H1 (cell line): ENCODE results near the gene DNAJB6. TPM values are rescaled to one million over a fixed set of nuclear protein-coding genes. Genes with fewer than 3 reads are reported as not detected.

ENCODE experiments used
- CTCF ChIA-PET: fragments of 300-600 bp; sonication (Branson Sonifier 250); formaldehyde crosslinking; loops from one replicate; lab custom pipeline; 2021; ENCODE audit not compliant: partially characterized antibody; lab: Charles Lee
- POLR2A ChIA-PET: fragments of 300-600 bp; sonication (Branson Sonifier 250); formaldehyde crosslinking; loops from one replicate; lab custom pipeline; 2021; ENCODE audit warnings: inconsistent platforms; ENCODE audit not compliant: partially characterized antibody; lab: Charles Lee
- DNase-seq, 2 experiments: peaks; one replicate each; pipeline versions ENCODE4 v3.0.0 to v3.0.0-alpha.2; 2010 to 2022; ENCODE audit warnings: low spot score in 2 of 2, low read depth in 1 of 2, mixed read lengths in 1 of 2
- FAIRE-seq: peaks from 2 replicates; lab custom pipeline; 2011; peaks lifted over from hg19 to GRCh38; lab: Jason Lieb, UNC
- H2AFZ ChIP-seq: 2 replicates; pipeline ENCODE4 v1.8.1; 2012; ENCODE audit warnings: low read length, inconsistent platforms
- H2AK5ac ChIP-seq: 2 replicates; pipeline ENCODE4 v1.6.1; 2013; ENCODE audit warnings: low read depth, low read length
- H2BK120ac ChIP-seq: replicated peaks from 2 replicates; pipeline ENCODE3; 2013; ENCODE audit warnings: low read depth, low read length, inconsistent platforms
- H2BK12ac ChIP-seq: 2 replicates; pipeline ENCODE4 v1.6.1; 2013; ENCODE audit warnings: low read depth, low read length
- H2BK15ac ChIP-seq: 2 replicates; pipeline ENCODE4 v1.6.1; 2013; ENCODE audit warnings: low read length
- H2BK20ac ChIP-seq: 2 replicates; pipeline ENCODE4 v1.6.1; 2013; ENCODE audit warnings: low read length
- H2BK5ac ChIP-seq: 2 replicates; pipeline ENCODE4 v1.6.1; 2013; ENCODE audit warnings: low read depth, low read length
- H3K14ac ChIP-seq: 2 replicates; pipeline ENCODE4 v1.6.1; 2013; ENCODE audit warnings: inconsistent platforms; ENCODE audit not compliant: insufficient read length
- H3K18ac ChIP-seq: 2 replicates; pipeline ENCODE4 v1.6.1; 2013; ENCODE audit warnings: low read length; ENCODE audit errors: extremely low read depth
- H3K23ac ChIP-seq: 2 replicates; pipeline ENCODE4 v1.6.1; 2013; ENCODE audit warnings: inconsistent platforms; ENCODE audit not compliant: insufficient read length
- H3K23me2 ChIP-seq: 2 replicates; pipeline ENCODE4 v1.6.1; 2013; ENCODE audit warnings: low read depth, low read length
- H3K27ac ChIP-seq: 2 replicates; pipeline ENCODE4 v1.6.1; 2011; ENCODE audit warnings: low read depth, low read length, inconsistent platforms
- H3K27me3 ChIP-seq, 4 experiments: replicated peaks in 1 of 4; 1 replicate in 1 of 4; 2 replicates in 3 of 4; pipeline versions ENCODE4 v1.6.1 to v1.8.1; 2011 to 2013; ENCODE audit warnings: low read length in 3 of 4, mild to moderate bottlenecking in 3 of 4, inconsistent platforms in 2 of 4, mixed read lengths in 2 of 4, moderate library complexity in 1 of 4; ENCODE audit not compliant: control insufficient read depth in 3 of 4, insufficient read depth in 3 of 4; ENCODE audit errors: extremely low read depth in 1 of 4
- H3K36me3 ChIP-seq, 4 experiments: 2 replicates each; pipeline versions ENCODE4 v1.6.1 to v1.8.1; 2011 to 2013; ENCODE audit warnings: mild to moderate bottlenecking in 4 of 4, low read length in 3 of 4, moderate library complexity in 2 of 4, control low read depth in 1 of 4, inconsistent platforms in 1 of 4; ENCODE audit not compliant: insufficient read depth in 4 of 4, control insufficient read depth in 2 of 4
- H3K4ac ChIP-seq: replicated peaks from 2 replicates; pipeline ENCODE3; 2013; ENCODE audit warnings: low read length, low read depth, mixed read lengths, inconsistent platforms; ENCODE audit not compliant: insufficient read length
- H3K4me1 ChIP-seq, 4 experiments: replicated peaks in 1 of 4; 1 replicate in 1 of 4; 2 replicates in 3 of 4; pipeline versions ENCODE4 v1.6.1 to v1.8.1; 2011 to 2013; ENCODE audit warnings: low read length in 3 of 4, inconsistent platforms in 2 of 4, mixed read lengths in 1 of 4; ENCODE audit not compliant: insufficient read depth in 4 of 4, control insufficient read depth in 3 of 4
- H3K4me2 ChIP-seq, 2 experiments: 2 replicates each; pipeline versions ENCODE4 v1.6.1 to v1.8.1; 2011 to 2013; ENCODE audit warnings: low read depth in 2 of 2, low read length in 2 of 2, control low read depth in 1 of 2, inconsistent platforms in 1 of 2, mild to moderate bottlenecking in 1 of 2; ENCODE audit not compliant: insufficient read depth in 1 of 2
- H3K4me3 ChIP-seq, 4 experiments: fragments of 200-600, 300-600 bp in 1 of 4; sonication (generic), shearing (Covaris generic), sonication (Bioruptor Twin) in 1 of 4; 2 replicates each; pipeline versions ENCODE4 v1.5.1 to v1.8.1; 2011 to 2016; ENCODE audit warnings: low read length in 4 of 4, low read depth in 3 of 4, control low read depth in 2 of 4, inconsistent platforms in 2 of 4, mild to moderate bottlenecking in 2 of 4, mixed read lengths in 1 of 4, moderate library complexity in 1 of 4; ENCODE audit not compliant: insufficient read depth in 2 of 4; ENCODE audit errors: extremely low read depth in 1 of 4
- H3K56ac ChIP-seq: replicated peaks from 2 replicates; pipeline ENCODE3; 2013; ENCODE audit warnings: low read depth, mild to moderate bottlenecking, mixed read lengths, low read length, inconsistent platforms; ENCODE audit not compliant: insufficient read length
- H3K79me1 ChIP-seq: 2 replicates; pipeline ENCODE4 v1.6.1; 2013; ENCODE audit warnings: low read depth, low read length, control low read depth
- H3K79me2 ChIP-seq, 2 experiments: 2 replicates each; pipeline versions ENCODE4 v1.6.1 to v1.8.1; 2012 to 2013; ENCODE audit warnings: low read length in 2 of 2, mild to moderate bottlenecking in 2 of 2, inconsistent platforms in 1 of 2; ENCODE audit not compliant: insufficient read depth in 2 of 2, control insufficient read depth in 1 of 2
- H3K9ac ChIP-seq, 4 experiments: replicated peaks in 1 of 4; 1 replicate in 1 of 4; 2 replicates in 3 of 4; pipeline versions ENCODE4 v1.6.1 to v1.8.1; 2011 to 2013; ENCODE audit warnings: low read depth in 3 of 4, low read length in 3 of 4, control low read depth in 2 of 4, mild to moderate bottlenecking in 2 of 4, moderate library complexity in 2 of 4, inconsistent platforms in 1 of 4; ENCODE audit errors: extremely low read depth in 1 of 4
- H3K9me3 ChIP-seq, 2 experiments: 2 replicates each; pipeline versions ENCODE4 v1.6.1 to v1.8.1; 2012 to 2013; ENCODE audit warnings: mild to moderate bottlenecking in 2 of 2, moderate library complexity in 2 of 2, control low read depth in 1 of 2, inconsistent platforms in 1 of 2, low read depth in 1 of 2, low read length in 1 of 2, mixed read lengths in 1 of 2; ENCODE audit not compliant: insufficient read depth in 2 of 2
- H4K20me1 ChIP-seq, 2 experiments: replicated peaks in 1 of 2; 2 replicates each; pipeline versions ENCODE3 to v1.8.1; 2011 to 2013; ENCODE audit warnings: inconsistent platforms in 2 of 2, low read length in 2 of 2, mild to moderate bottlenecking in 1 of 2; ENCODE audit not compliant: insufficient read depth in 2 of 2, control insufficient read depth in 1 of 2
- H4K5ac ChIP-seq: 2 replicates; pipeline ENCODE4 v1.6.1; 2013; ENCODE audit warnings: low read length, low read depth, mixed read lengths, inconsistent platforms; ENCODE audit not compliant: insufficient read length
- H4K8ac ChIP-seq: 2 replicates; pipeline ENCODE4 v1.8.0; 2013; ENCODE audit warnings: mild to moderate bottlenecking, moderate library complexity, low read length, inconsistent platforms; ENCODE audit not compliant: insufficient read depth; ENCODE audit errors: extremely low read depth
- H4K91ac ChIP-seq: replicated peaks from 2 replicates; pipeline ENCODE3; 2013; ENCODE audit warnings: low read length, mixed read lengths, inconsistent platforms; ENCODE audit not compliant: insufficient read length
- CHD1 ChIP-seq: IDR thresholded peaks from 2 replicates; pipeline ENCODE4 v1.6.1; 2012; ENCODE audit warnings: low read depth, low read length, improper control_type of control experiment
- POLR2AphosphoS5 ChIP-seq: IDR thresholded peaks from 2 replicates; pipeline ENCODE4 v1.6.1; 2011; ENCODE audit warnings: low read depth, low read length
- SRF ChIP-seq: IDR thresholded peaks from 2 replicates; pipeline ENCODE4 v1.6.1; 2011; ENCODE audit warnings: mild to moderate bottlenecking, low read depth, low read length, moderate library complexity
- SUZ12 ChIP-seq: fragments of 200-600 bp; sonication (generic); IDR thresholded peaks from 2 replicates; pipeline ENCODE4 v1.6.1; 2012; ENCODE audit warnings: mild to moderate bottlenecking, inconsistent platforms, low read length, moderate library complexity, mixed read lengths
- TBP ChIP-seq: IDR thresholded peaks from 2 replicates; pipeline ENCODE4 v1.6.1; 2011; ENCODE audit warnings: low read depth, low read length, improper control_type of control experiment
- WGBS, 2 experiments: shearing (Covaris generic) in 1 of 2; methylation state at CpG; one replicate each; pipeline versions ENCODE4 v1.1.6 to v1.1.7; 2013 to 2015; ENCODE audit warnings: low lambda C conversion rate in 2 of 2, mixed read lengths in 2 of 2, inconsistent platforms in 1 of 2, low coverage in 1 of 2, missing lambda C conversion rate in 1 of 2; ENCODE audit not compliant: insufficient replicate concordance in 2 of 2, insufficient coverage in 1 of 2, insufficient read length in 1 of 2; ENCODE audit errors: extremely low coverage in 1 of 2, missing lambda C conversion rate in 1 of 2; 5-methylcytosine and 5-hydroxymethylcytosine counted together
- polyA plus RNA-seq, 7 experiments: library from polyadenylated mRNA; depleted of rRNA in 3 of 7; stranded (reverse) in 5 of 7; unstranded in 2 of 7; fragments of >200 nt in 5 of 7; fragments of 200-250 nt in 2 of 7; gene quantifications; 1 replicate in 5 of 7; 2 replicates in 1 of 7; 4 replicates in 1 of 7; pipeline versions ENCODE4 v1.2.1 to v1.2.3, GENCODE V29; 2011 to 2013; ENCODE audit warnings: missing spikeins in 2 of 7, mixed read lengths in 2 of 7
- total RNA-seq: library from RNA; stranded (reverse); fragmentation: NEBNext Ultra II Directional; extraction: Animal tissue kit (Norgen Biotek cat#: 25700); gene quantifications from 2 replicates; pipeline ENCODE4 v1.2.1, GENCODE V29; 2021

Gene DNAJB6
- total and polyA plus RNA-seq, 2 of the 8 experiments (the other 6 are each of a cell fraction or from before 2014, with no cell fraction given): 166 to 295 TPM

GRCh38 chr7:157422279-157422678, 85.5 kb downstream of the DNAJB6 start:
- no peak overlapping the region for H2BK15ac ChIP-seq
- no peak overlapping the region for H3K9ac ChIP-seq
- H3K14ac ChIP-seq: no peak overlapping the region
- ChIA-PET CTCF (no interaction called here), POLR2A (interaction anchor here (0.6 to 0.7 kb wide), 2 partner anchors 9 to 13 kb away, joined by 3 read pairs; no protein-coding TSS in a partner anchor)
- no peak overlapping the region for H3K4me2 ChIP-seq
- no peaks in the 10 kb centered on the region for H3K79me1 ChIP-seq
- H3K4me3 ChIP-seq: no peak overlapping the region
- H3K79me2 ChIP-seq: no peaks in the 10 kb centered on the region
- H4K5ac ChIP-seq: no peak overlapping the region
- no peak overlapping the region for H3K18ac ChIP-seq
- FAIRE-seq: no peak
- no peak overlapping the region for H2BK12ac ChIP-seq
- no peaks in the 10 kb centered on the region for H3K23me2 ChIP-seq
- no peak overlapping the region for H3K23ac ChIP-seq
- H2BK20ac ChIP-seq: no peak overlapping the region
- no peak overlapping the region for H4K91ac ChIP-seq
- no peak overlapping the region for H3K27ac ChIP-seq
- 91% methylated on average over 23 of the region's 23 CpGs; no CpG with 5 or more reads in 1 of the 2 experiments for WGBS, 2 experiments
- no peaks in the 10 kb centered on the region for H3K4me1 ChIP-seq
- H4K20me1 ChIP-seq: no peaks in the 10 kb centered on the region
- DNase-seq: no peak
- no peak overlapping the region for H2BK120ac ChIP-seq
- no peak overlapping the region for H3K56ac ChIP-seq
- no peak overlapping the region for H2AFZ ChIP-seq
- no peak for TF ChIP-seq POLR2AphosphoS5
- no peak for TF ChIP-seq SRF
- no peak for TF ChIP-seq TBP
- no peak for TF ChIP-seq SUZ12
- no peak for TF ChIP-seq CHD1
- H3K9me3 ChIP-seq: no peaks in the 10 kb centered on the region
- H3K27me3 ChIP-seq: no peaks in the 10 kb centered on the region
- peak overlapping the region; percentile 35; the same call in 1 of the 2 replicates for H4K8ac ChIP-seq
- H2BK5ac ChIP-seq: no peak overlapping the region
- H3K36me3 ChIP-seq: peaks cover 2 to 8% (median 7%) of the 10 kb centered on the region in 4 experiments; a peak in 7 of 8 replicates
- H2AK5ac ChIP-seq: no peak overlapping the region
- no peak overlapping the region for H3K4ac ChIP-seq
